Measurements from ENCODE around the gene ARID1A. TPM values are rescaled to one million over a fixed set of nuclear protein-coding genes. Genes with fewer than 3 reads are reported as not detected.

ARID1A gene
- total and polyA plus RNA-seq, 2 of the 4 experiments (the other 2 are of a cell fraction): 14.0 to 40.7 TPM

GRCh38 chr1:26666855-26667254 is 29.0 kb upstream of the ARID1A start:
- H3K9ac ChIP-seq (ENCODE audit: low read depth, low read length): no peak overlapping the region
- H2AK5ac ChIP-seq (ENCODE audit: low read depth, low read length): no peak overlapping the region
- H3K4me2 ChIP-seq (ENCODE audit: low read depth, low read length): no peak overlapping the region
- no peak overlapping the region for H3K18ac ChIP-seq (ENCODE audit: low read depth, low read length)
- DNase-seq (peak; percentile 62), ATAC-seq (ENCODE audit: low read depth) (peak; percentile 48)
- H4K5ac ChIP-seq (ENCODE audit: low read depth, low read length): no peak overlapping the region
- dilution Hi-C loops (cut with HindIII; ENCODE audit: low sequenced_read_pairs, unreplicated experiment) (no loop called here), in situ Hi-C loops (cut with MboI; ENCODE audit: low sequenced_read_pairs) (no loop called here), intact Hi-C loops (cut with micrococcal nuclease) (no loop called here)
- H3K9me3 ChIP-seq (ENCODE audit: control insufficient read depth, insufficient read depth, low read length): no peaks in the 10 kb centered on the region
- TF ChIP-seq FOS (IDR thresholded peaks at IDR 0.05; ENCODE audit: low read depth, low read length): no peak; the same call in 1 of the 2 replicates
- peak; percentile 57; the same call in 1 of the 2 replicates for TF ChIP-seq CEBPB (IDR thresholded peaks at IDR 0.05; ENCODE audit: low read depth, low read length)
- no peaks in the 10 kb centered on the region for H4K20me1 ChIP-seq (ENCODE audit: insufficient read depth, low read length)
- no peak overlapping the region for H3K14ac ChIP-seq (replicated peaks; ENCODE audit: low read depth, low read length)
- H4K91ac ChIP-seq (ENCODE audit: insufficient read depth, low read depth, low read length): no peak overlapping the region
- no peak overlapping the region for H2AK9ac ChIP-seq (replicated peaks; ENCODE audit: low read depth, low read length, poor library complexity)
- H3K4me3 ChIP-seq (ENCODE audit: insufficient read depth, low read depth, low read length): no peak overlapping the region
- H3K27ac ChIP-seq (ENCODE audit: insufficient read depth, low read length): no peak overlapping the region
- H3K23ac ChIP-seq (ENCODE audit: low read depth, low read length): no peak overlapping the region
- H2BK15ac ChIP-seq (ENCODE audit: low read depth, low read length): no peak overlapping the region
- H2BK120ac ChIP-seq (ENCODE audit: low read depth, low read length): no peak overlapping the region
- ChIA-PET CTCF (interaction anchor here (0.9 kb wide), 1 partner anchor 22 kb away, joined by 3 read pairs; no protein-coding TSS in a partner anchor), POLR2A (ENCODE audit: unreplicated experiment) (interaction anchor here (1.1 kb wide), 1 partner anchor 25 kb away, joined by 3 read pairs; no protein-coding TSS in a partner anchor)
- H3K79me1 ChIP-seq (ENCODE audit: low read depth in 1 of 2, low read length in 2 of 2): no peaks in the 10 kb centered on the region
- peaks cover 3% of the 10 kb centered on the region; the same call in 1 of the 2 replicates for H3K9me1 ChIP-seq (ENCODE audit: insufficient read depth, low read length)
- no peak overlapping the region for H4K8ac ChIP-seq (ENCODE audit: low read depth in 2 of 2, low read length in 2 of 2)
- peaks cover 2% of the 10 kb centered on the region for H3K27me3 ChIP-seq (ENCODE audit: control insufficient read depth, insufficient read depth, low read length)
- no peak overlapping the region for H3K4ac ChIP-seq (ENCODE audit: low read depth, low read length)
- H2BK5ac ChIP-seq (ENCODE audit: low read depth, low read length, poor library complexity, severe bottlenecking): no peak overlapping the region
- no CpG with 5 or more reads among the region's 1 CpG for WGBS, 2 experiments (ENCODE audit: extremely low coverage in 2 of 2, insufficient read length in 1 of 2)
- no peak overlapping the region for H3K56ac ChIP-seq (ENCODE audit: extremely low read depth, insufficient read depth, low read length)
- no peaks in the 10 kb centered on the region for H3K36me3 ChIP-seq (ENCODE audit: control insufficient read depth, insufficient read depth, low read length)
- no peak overlapping the region for H2AFZ ChIP-seq (replicated peaks; ENCODE audit: low read length, poor library complexity)
- H3K4me1 ChIP-seq (ENCODE audit: control insufficient read depth, insufficient read depth, low read length): peaks cover 2% of the 10 kb centered on the region; the same call in 1 of the 2 replicates
- no TSS peak for BruUV-seq (replicated peaks)
- H2BK20ac ChIP-seq (ENCODE audit: low read depth, low read length): no peak overlapping the region
